ENCODE results near the gene NRDC. TPM values are rescaled to one million over a fixed set of nuclear protein-coding genes. Genes with fewer than 3 reads are reported as not detected.

The NRDC gene
- total and polyA plus RNA-seq, 5 donors from 2014 or later: 62.4 to 143 (median 75.5) TPM

GRCh38 chr1:51799372-51799771, 79.2 kb downstream of the NRDC start:
- H3K27ac Mint-ChIP-seq: peak overlapping the region in 1 of 3 donors; percentile 55
- no peaks in the 10 kb centered on the region for H3K27me3 Mint-ChIP-seq
- H3K4me1 Mint-ChIP-seq: peaks cover 0 to 4% (median 0%) of the 10 kb centered on the region in 4 donors
- Histone ChIP-seq H3K36me3 (ENCODE audit: control insufficient read depth, insufficient read depth, low read length) (peaks cover 78% of the 10 kb centered on the region), H3K4me1 (ENCODE audit: control insufficient read depth, insufficient read depth, low read length, poor library complexity, severe bottlenecking) (no peaks in the 10 kb centered on the region), H3K27ac (ENCODE audit: insufficient read depth, low read length, poor library complexity, severe bottlenecking) (no peak overlapping the region), H3K27me3 (ENCODE audit: control insufficient read depth, insufficient read depth, low read length) (no peaks in the 10 kb centered on the region), H3K4me3 (ENCODE audit: low read depth, low read length) (no peak overlapping the region), H3K9me3 (ENCODE audit: control insufficient read depth in 2 of 2, low read length in 2 of 2) (no peaks in the 10 kb centered on the region)
- no peak overlapping the region for H3K4me3 Mint-ChIP-seq
- peaks cover 46% of the 10 kb centered on the region for H3K36me3 Mint-ChIP-seq
- H3K9me3 Mint-ChIP-seq: no peaks in the 10 kb centered on the region
- no peak for DNase-seq
- no peak for ATAC-seq (ENCODE audit: low read depth in 2 of 2)

GRCh38 chr1:51794868-51795267, 83.7 kb downstream of the NRDC start:
- peaks cover 65% of the 10 kb centered on the region for H3K36me3 Mint-ChIP-seq
- no peak for ATAC-seq (ENCODE audit: low read depth in 2 of 2)
- Histone ChIP-seq H3K36me3 (ENCODE audit: control insufficient read depth, insufficient read depth, low read length) (peaks cover 85% of the 10 kb centered on the region), H3K4me1 (ENCODE audit: control insufficient read depth, insufficient read depth, low read length, poor library complexity, severe bottlenecking) (no peaks in the 10 kb centered on the region), H3K4me3 (ENCODE audit: low read depth, low read length) (no peak overlapping the region), H3K27me3 (ENCODE audit: control insufficient read depth, insufficient read depth, low read length) (no peaks in the 10 kb centered on the region), H3K27ac (ENCODE audit: insufficient read depth, low read length, poor library complexity, severe bottlenecking) (no peak overlapping the region), H3K9me3 (ENCODE audit: control insufficient read depth in 2 of 2, low read length in 2 of 2) (no peaks in the 10 kb centered on the region)
- peak overlapping the region; percentile 5 to 40 (median 33) for H3K27ac Mint-ChIP-seq
- no peak for DNase-seq
- H3K27me3 Mint-ChIP-seq: no peaks in the 10 kb centered on the region
- no peaks in the 10 kb centered on the region for H3K9me3 Mint-ChIP-seq
- H3K4me1 Mint-ChIP-seq: peaks cover 0 to 7% (median 3%) of the 10 kb centered on the region in 4 donors
- no peak overlapping the region for H3K4me3 Mint-ChIP-seq

- Histone ChIP-seq H3K4me1 (ENCODE audit: control insufficient read depth, insufficient read depth, low read length, poor library complexity, severe bottlenecking) (no peaks in the 10 kb centered on the region), H3K27me3 (ENCODE audit: control insufficient read depth, insufficient read depth, low read length) (no peaks in the 10 kb centered on the region), H3K9me3 (ENCODE audit: control insufficient read depth in 2 of 2, low read length in 2 of 2) (no peaks in the 10 kb centered on the region), H3K4me3 (ENCODE audit: low read depth, low read length) (no peak overlapping the region), H3K36me3 (ENCODE audit: control insufficient read depth, insufficient read depth, low read length) (peaks cover 85% of the 10 kb centered on the region), H3K27ac (ENCODE audit: insufficient read depth, low read length, poor library complexity, severe bottlenecking) (no peak overlapping the region)
- Mint-ChIP-seq H3K36me3 (peaks cover 71% of the 10 kb centered on the region), H3K9me3 (no peaks in the 10 kb centered on the region), H3K27ac (peak overlapping the region in 2 of 3 donors; percentile 40 to 76), H3K4me3 (no peak overlapping the region), H3K27me3 (no peaks in the 10 kb centered on the region), H3K4me1 (peaks cover 0 to 7% (median 3%) of the 10 kb centered on the region in 4 donors)
- ATAC-seq (ENCODE audit: low read depth in 2 of 2) (no peak), DNase-seq (no peak)
Observed at GRCh38 chr1:51794260-51794659, 84.3 kb downstream of the NRDC start.

GRCh38 chr1:51792864-51793263, 85.7 kb downstream of the NRDC start:
- H3K4me1 Mint-ChIP-seq: peaks cover 0 to 7% (median 3%) of the 10 kb centered on the region in 4 donors
- no peaks in the 10 kb centered on the region for H3K27me3 ChIP-seq (ENCODE audit: control insufficient read depth, insufficient read depth, low read length)
- H3K36me3 Mint-ChIP-seq: peaks cover 70% of the 10 kb centered on the region
- ATAC-seq (ENCODE audit: low read depth in 2 of 2) (no peak), DNase-seq (no peak)
- H3K9me3 Mint-ChIP-seq: no peaks in the 10 kb centered on the region
- H3K27me3 Mint-ChIP-seq: no peaks in the 10 kb centered on the region
- H3K9me3 ChIP-seq (ENCODE audit: control insufficient read depth in 2 of 2, low read length in 2 of 2): no peaks in the 10 kb centered on the region
- H3K36me3 ChIP-seq (ENCODE audit: control insufficient read depth, insufficient read depth, low read length): peaks cover 87% of the 10 kb centered on the region
- H3K4me1 ChIP-seq (ENCODE audit: control insufficient read depth, insufficient read depth, low read length, poor library complexity, severe bottlenecking): no peaks in the 10 kb centered on the region
- no peak overlapping the region for H3K27ac ChIP-seq (ENCODE audit: insufficient read depth, low read length, poor library complexity, severe bottlenecking)
- H3K27ac Mint-ChIP-seq: peak overlapping the region in 1 of 3 donors; percentile 76
- no peak overlapping the region for H3K4me3 Mint-ChIP-seq
- no peak overlapping the region for H3K4me3 ChIP-seq (ENCODE audit: low read depth, low read length)

GRCh38 chr1:51791888-51792287, 86.6 kb downstream of the NRDC start:
- Histone ChIP-seq H3K9me3 (ENCODE audit: control insufficient read depth in 2 of 2, low read length in 2 of 2) (no peaks in the 10 kb centered on the region), H3K4me1 (ENCODE audit: control insufficient read depth, insufficient read depth, low read length, poor library complexity, severe bottlenecking) (no peaks in the 10 kb centered on the region), H3K27me3 (ENCODE audit: control insufficient read depth, insufficient read depth, low read length) (no peaks in the 10 kb centered on the region), H3K4me3 (ENCODE audit: low read depth, low read length) (no peak overlapping the region), H3K36me3 (ENCODE audit: control insufficient read depth, insufficient read depth, low read length) (peaks cover 87% of the 10 kb centered on the region), H3K27ac (ENCODE audit: insufficient read depth, low read length, poor library complexity, severe bottlenecking) (no peak overlapping the region)
- Mint-ChIP-seq H3K9me3 (no peaks in the 10 kb centered on the region), H3K36me3 (peaks cover 70% of the 10 kb centered on the region), H3K4me1 (peaks cover 0 to 6% (median 1%) of the 10 kb centered on the region in 4 donors), H3K4me3 (no peak overlapping the region), H3K27me3 (no peaks in the 10 kb centered on the region), H3K27ac (peak overlapping the region; percentile 32 to 76 (median 34))
- ATAC-seq (ENCODE audit: low read depth in 2 of 2) (no peak), DNase-seq (no peak)

GRCh38 chr1:51790385-51790784, 88.1 kb downstream of the NRDC start:
- no peak overlapping the region for H3K4me3 ChIP-seq (ENCODE audit: low read depth, low read length)
- H3K36me3 ChIP-seq (ENCODE audit: control insufficient read depth, insufficient read depth, low read length): peaks cover 99% of the 10 kb centered on the region
- Mint-ChIP-seq H3K27ac (peak overlapping the region in 2 of 3 donors; percentile 25 to 37), H3K4me1 (peaks cover 0 to 8% (median 1%) of the 10 kb centered on the region in 4 donors), H3K36me3 (peaks cover 81% of the 10 kb centered on the region), H3K9me3 (no peaks in the 10 kb centered on the region), H3K4me3 (no peak overlapping the region), H3K27me3 (no peaks in the 10 kb centered on the region)
- no peaks in the 10 kb centered on the region for H3K4me1 ChIP-seq (ENCODE audit: control insufficient read depth, insufficient read depth, low read length, poor library complexity, severe bottlenecking)
- H3K27ac ChIP-seq (ENCODE audit: insufficient read depth, low read length, poor library complexity, severe bottlenecking): no peak overlapping the region
- no peak for ATAC-seq (ENCODE audit: low read depth in 2 of 2)
- no peaks in the 10 kb centered on the region for H3K9me3 ChIP-seq (ENCODE audit: control insufficient read depth in 2 of 2, low read length in 2 of 2)
- no peaks in the 10 kb centered on the region for H3K27me3 ChIP-seq (ENCODE audit: control insufficient read depth, insufficient read depth, low read length)
- DNase-seq: no peak

GRCh38 chr1:51789342-51789741, 89.2 kb downstream of the NRDC start:
- Mint-ChIP-seq H3K27me3 (no peaks in the 10 kb centered on the region), H3K36me3 (peaks cover 81% of the 10 kb centered on the region), H3K4me1 (peaks cover 0 to 11% (median 1%) of the 10 kb centered on the region in 4 donors), H3K4me3 (no peak overlapping the region), H3K27ac (peak overlapping the region in 2 of 3 donors; percentile 34 to 53), H3K9me3 (no peaks in the 10 kb centered on the region)
- Histone ChIP-seq H3K9me3 (ENCODE audit: control insufficient read depth in 2 of 2, low read length in 2 of 2) (no peaks in the 10 kb centered on the region), H3K4me1 (ENCODE audit: control insufficient read depth, insufficient read depth, low read length, poor library complexity, severe bottlenecking) (no peaks in the 10 kb centered on the region), H3K36me3 (ENCODE audit: control insufficient read depth, insufficient read depth, low read length) (peaks cover 97% of the 10 kb centered on the region), H3K4me3 (ENCODE audit: low read depth, low read length) (no peak overlapping the region), H3K27me3 (ENCODE audit: control insufficient read depth, insufficient read depth, low read length) (no peaks in the 10 kb centered on the region), H3K27ac (ENCODE audit: insufficient read depth, low read length, poor library complexity, severe bottlenecking) (no peak overlapping the region)
- ATAC-seq (ENCODE audit: low read depth in 2 of 2): no peak
- DNase-seq: no peak

- H3K4me3 ChIP-seq (ENCODE audit: low read depth, low read length): no peak overlapping the region
- no peak for ATAC-seq (ENCODE audit: low read depth in 2 of 2)
- H3K4me1 ChIP-seq (ENCODE audit: control insufficient read depth, insufficient read depth, low read length, poor library complexity, severe bottlenecking): no peaks in the 10 kb centered on the region
- Mint-ChIP-seq H3K36me3 (peaks cover 81% of the 10 kb centered on the region), H3K9me3 (no peaks in the 10 kb centered on the region), H3K27me3 (no peaks in the 10 kb centered on the region), H3K27ac (peak overlapping the region in 2 of 3 donors; percentile 34 to 53), H3K4me3 (no peak overlapping the region), H3K4me1 (peaks cover 0 to 11% (median 1%) of the 10 kb centered on the region in 4 donors)
- no peaks in the 10 kb centered on the region for H3K9me3 ChIP-seq (ENCODE audit: control insufficient read depth in 2 of 2, low read length in 2 of 2)
- no peak overlapping the region for H3K27ac ChIP-seq (ENCODE audit: insufficient read depth, low read length, poor library complexity, severe bottlenecking)
- DNase-seq: no peak
- no peaks in the 10 kb centered on the region for H3K27me3 ChIP-seq (ENCODE audit: control insufficient read depth, insufficient read depth, low read length)
- peaks cover 97% of the 10 kb centered on the region for H3K36me3 ChIP-seq (ENCODE audit: control insufficient read depth, insufficient read depth, low read length)
Observed at GRCh38 chr1:51788938-51789337, 89.6 kb downstream of the NRDC start.

Measured in CD4-positive, CD25-positive, alpha-beta regulatory T cell (primary cell).